Neural progenitor cell (in vitro differentiated cells): Measurements from ENCODE around the gene SOCS3. TPM values are rescaled to one million over a fixed set of nuclear protein-coding genes. Genes with fewer than 3 reads are reported as not detected.
"Not testable (repeated sequence)": the region's sequence is repeated elsewhere in the genome, so short reads cannot be mapped to it uniquely, and the experiment has no call there.

ENCODE experiments used
- DNase-seq: peaks from one replicate; pipeline ENCODE4 v3.0.0-alpha.2; 2016; ENCODE audit warnings: low spot score
- H2AFZ ChIP-seq: fragments of 200-600 bp; sonication (generic); replicated peaks from 2 replicates; pipeline ENCODE4 v1.6.1; 2016; ENCODE audit warnings: antibody characterized with exemption
- H3F3A ChIP-seq: fragments of 200-600 bp; sonication (generic); 2 replicates; pipeline ENCODE4 v1.6.1; 2016; ENCODE audit warnings: antibody characterized with exemption, low read depth
- H3K27ac ChIP-seq: fragments of 200-600 bp; sonication (generic); 2 replicates; pipeline ENCODE4 v1.5.1; 2016; ENCODE audit warnings: mild to moderate bottlenecking
- H3K27me3 ChIP-seq: fragments of 200-600 bp; sonication (generic); 2 replicates; pipeline ENCODE4 v1.6.1; 2016; ENCODE audit warnings: mild to moderate bottlenecking, moderate library complexity
- H3K36me3 ChIP-seq: fragments of 200-600 bp; sonication (generic); 2 replicates; pipeline ENCODE4 v1.5.1; 2016
- H3K4me1 ChIP-seq: fragments of 200-600 bp; sonication (generic); 2 replicates; pipeline ENCODE4 v1.6.1; 2016; ENCODE audit warnings: mixed run types
- H3K4me2 ChIP-seq: fragments of 200-600 bp; sonication (generic); 2 replicates; pipeline ENCODE4 v1.6.1; 2016
- H3K4me3 ChIP-seq: fragments of 200-600 bp; sonication (generic); 2 replicates; pipeline ENCODE4 v1.5.1; 2016
- H3K79me2 ChIP-seq: fragments of 200-600 bp; sonication (generic); 2 replicates; pipeline ENCODE4 v1.6.1; 2016; ENCODE audit warnings: low read depth
- H3K9ac ChIP-seq: fragments of 200-600 bp; sonication (generic); 2 replicates; pipeline ENCODE4 v1.6.1; 2016
- H3K9me3 ChIP-seq: fragments of 200-600 bp; sonication (generic); 2 replicates; pipeline ENCODE4 v1.5.1; 2016; ENCODE audit warnings: low read depth
- H4K20me1 ChIP-seq: fragments of 200-600 bp; sonication (generic); 2 replicates; pipeline ENCODE4 v1.6.1; 2016; ENCODE audit warnings: low read depth
- H3K27ac Mint-ChIP-seq: 3 replicates; pipeline ENCODE4 v1.8.0; 2021; ENCODE audit warnings: mixed read lengths
- H3K27me3 Mint-ChIP-seq: 2 replicates; pipeline ENCODE4 v1.8.0; 2022; ENCODE audit warnings: low read depth, mild to moderate bottlenecking, inconsistent platforms, moderate library complexity, mixed read lengths; ENCODE audit not compliant: insufficient read depth
- H3K36me3 Mint-ChIP-seq: 3 replicates; pipeline ENCODE4 v1.8.0; 2021; ENCODE audit warnings: mixed read lengths
- H3K4me1 Mint-ChIP-seq: 3 replicates; pipeline ENCODE4 v1.8.0; 2021; ENCODE audit warnings: mixed read lengths
- H3K4me3 Mint-ChIP-seq: 3 replicates; pipeline ENCODE4 v1.8.0; 2021; ENCODE audit warnings: mild to moderate bottlenecking, moderate library complexity, mixed read lengths
- H3K9me3 Mint-ChIP-seq: 3 replicates; pipeline ENCODE4 v1.8.0; 2020; ENCODE audit warnings: mixed read lengths
- CTCF ChIP-seq: fragments of 200-600 bp; sonication (generic); IDR thresholded peaks from 2 replicates; pipeline ENCODE4 v1.5.1; 2017; ENCODE audit warnings: antibody characterized with exemption, mild to moderate bottlenecking
- EZH2 ChIP-seq: fragments of 200-600 bp; sonication (generic); IDR thresholded peaks from 2 replicates; pipeline ENCODE4 v1.6.1; 2017; ENCODE audit warnings: antibody characterized with exemption, mild to moderate bottlenecking, moderate library complexity
- EZH2phosphoT487 ChIP-seq: fragments of 200-600 bp; sonication (generic); IDR thresholded peaks from 2 replicates; pipeline ENCODE4 v1.6.1; 2017; ENCODE audit warnings: antibody characterized with exemption
- total RNA-seq: library from RNA; depleted of rRNA; stranded (reverse); fragments of >200 nt; gene quantifications from 2 replicates; pipeline ENCODE4 v1.2.3, GENCODE V29; 2015; ENCODE audit warnings: low replicate concordance

Gene SOCS3
- total RNA-seq, 1 donor from 2014 or later, result 7.5 TPM

GRCh38 chr17:78315355-78316114 lies 44.3 kb downstream of the SOCS3 start:
- TF ChIP-seq CTCF (no peak), EZH2 (no peak), EZH2phosphoT487 (no peak)
- no peak for DNase-seq
- no peak overlapping the region for H3K27ac ChIP-seq
- H3K36me3 Mint-ChIP-seq, result no peaks in the 10 kb centered on the region
- H3K4me3 ChIP-seq, result no peak overlapping the region
- H3K4me2 ChIP-seq, result peak overlapping the region; percentile 33
- H3K27me3 ChIP-seq, result peaks cover 56% of the 10 kb centered on the region
- peak overlapping the region; percentile 55 for H3K4me3 Mint-ChIP-seq
- no peak overlapping the region for H3K9ac ChIP-seq
- peaks cover 30% of the 10 kb centered on the region for H3K4me1 ChIP-seq
- H3K36me3 ChIP-seq, result no peaks in the 10 kb centered on the region
- H3F3A ChIP-seq, result peaks cover 68% of the 10 kb centered on the region
- no peaks in the 10 kb centered on the region for H4K20me1 ChIP-seq
- no peaks in the 10 kb centered on the region for H3K9me3 ChIP-seq
- no peak overlapping the region for H3K27ac Mint-ChIP-seq
- H2AFZ ChIP-seq, result peak overlapping the region; percentile 91
- H3K79me2 ChIP-seq, result no peaks in the 10 kb centered on the region
- H3K4me1 Mint-ChIP-seq, result peaks cover 42% of the 10 kb centered on the region
- H3K9me3 Mint-ChIP-seq, result no peaks in the 10 kb centered on the region
- H3K27me3 Mint-ChIP-seq, result peaks cover 39% of the 10 kb centered on the region

- Mint-ChIP-seq H3K27ac (no peak overlapping the region), H3K36me3 (no peaks in the 10 kb centered on the region), H3K4me3 (peak overlapping the region; percentile 68), H3K9me3 (no peaks in the 10 kb centered on the region), H3K27me3 (peaks cover 39% of the 10 kb centered on the region), H3K4me1 (peaks cover 42% of the 10 kb centered on the region)
- Histone ChIP-seq H3K9me3 (no peaks in the 10 kb centered on the region), H3K4me1 (peaks cover 30% of the 10 kb centered on the region), H3K79me2 (no peaks in the 10 kb centered on the region), H3K4me3 (peak overlapping the region; percentile 61), H3K9ac (no peak overlapping the region), H3F3A (peaks cover 69% of the 10 kb centered on the region), H4K20me1 (no peaks in the 10 kb centered on the region), H3K36me3 (no peaks in the 10 kb centered on the region), H3K27me3 (peaks cover 56% of the 10 kb centered on the region), H2AFZ (no peak overlapping the region), H3K27ac (no peak overlapping the region), H3K4me2 (peak overlapping the region; percentile 87)
- TF ChIP-seq CTCF (peak; percentile 9), EZH2phosphoT487 (no peak), EZH2 (no peak)
- DNase-seq, result no peak
These were observed 45.1 kb downstream of the SOCS3 start for GRCh38 chr17:78314683-78315354.

DNA sequence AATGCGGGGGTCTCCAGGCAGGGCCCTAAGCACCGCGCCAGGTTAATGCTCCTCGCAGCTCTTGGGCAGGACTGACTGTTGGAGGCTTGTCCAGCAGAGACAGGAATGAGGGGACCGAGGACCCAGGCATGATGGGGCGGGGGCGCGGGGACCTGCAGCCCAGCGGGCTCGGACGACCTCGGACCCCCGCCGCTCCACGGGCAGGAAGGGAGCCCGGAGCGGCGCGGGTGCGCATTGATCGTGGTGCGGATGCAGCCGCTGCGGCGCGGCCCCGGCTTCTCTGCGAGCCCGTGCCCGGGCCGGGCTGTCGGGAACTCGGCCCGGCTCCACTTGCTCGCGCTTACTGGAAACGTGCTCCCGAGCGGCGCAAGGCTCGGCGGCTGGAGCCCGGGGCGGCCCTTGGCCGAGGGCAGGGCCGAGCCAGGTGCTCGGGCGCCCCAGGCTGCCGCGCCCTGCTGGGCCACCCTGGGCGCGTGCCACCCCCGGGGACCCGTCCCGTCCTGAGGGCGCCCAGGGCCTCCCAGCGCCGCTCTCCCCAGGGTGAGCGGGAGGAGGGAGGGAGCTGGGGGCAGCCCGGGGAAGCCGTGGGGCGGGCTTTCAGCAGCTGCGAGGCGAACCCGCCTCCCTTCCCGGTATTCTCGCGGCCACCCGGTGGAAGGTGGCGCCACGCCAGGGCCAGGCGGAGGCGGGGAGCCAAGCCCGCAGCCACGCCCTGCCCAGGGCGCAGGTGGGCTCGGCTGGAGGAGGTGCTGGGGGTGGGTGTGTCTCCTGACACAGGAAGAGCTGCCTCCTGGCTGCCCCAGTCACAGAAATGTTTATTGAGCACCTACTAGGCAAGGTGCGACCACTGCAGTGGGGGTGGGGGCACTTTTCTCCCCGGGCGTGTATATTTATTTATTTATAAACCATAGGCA lies 45.9 kb downstream of the SOCS3 start:
- Histone ChIP-seq H3K4me1 (peaks cover 25% of the 10 kb centered on the region), H3K27me3 (peaks cover 56% of the 10 kb centered on the region), H3K9me3 (no peaks in the 10 kb centered on the region), H3K9ac (no peak overlapping the region), H3F3A (peaks cover 76% of the 10 kb centered on the region), H3K36me3 (no peaks in the 10 kb centered on the region), H4K20me1 (no peaks in the 10 kb centered on the region), H2AFZ (peak overlapping the region; percentile 33), H3K4me2 (peak overlapping the region; percentile 87), H3K4me3 (peak overlapping the region; percentile 61), H3K27ac (no peak overlapping the region), H3K79me2 (no peaks in the 10 kb centered on the region)
- DNase-seq, result peak; percentile 75
- no peak for TF ChIP-seq CTCF
- TF ChIP-seq EZH2, result peak; percentile 66
- peaks cover 39% of the 10 kb centered on the region for H3K27me3 Mint-ChIP-seq
- H3K4me1 Mint-ChIP-seq, result peaks cover 41% of the 10 kb centered on the region
- H3K36me3 Mint-ChIP-seq, result no peaks in the 10 kb centered on the region
- H3K27ac Mint-ChIP-seq, result no peak overlapping the region
- H3K4me3 Mint-ChIP-seq, result peak overlapping the region; percentile 78
- no peaks in the 10 kb centered on the region for H3K9me3 Mint-ChIP-seq

DNA sequence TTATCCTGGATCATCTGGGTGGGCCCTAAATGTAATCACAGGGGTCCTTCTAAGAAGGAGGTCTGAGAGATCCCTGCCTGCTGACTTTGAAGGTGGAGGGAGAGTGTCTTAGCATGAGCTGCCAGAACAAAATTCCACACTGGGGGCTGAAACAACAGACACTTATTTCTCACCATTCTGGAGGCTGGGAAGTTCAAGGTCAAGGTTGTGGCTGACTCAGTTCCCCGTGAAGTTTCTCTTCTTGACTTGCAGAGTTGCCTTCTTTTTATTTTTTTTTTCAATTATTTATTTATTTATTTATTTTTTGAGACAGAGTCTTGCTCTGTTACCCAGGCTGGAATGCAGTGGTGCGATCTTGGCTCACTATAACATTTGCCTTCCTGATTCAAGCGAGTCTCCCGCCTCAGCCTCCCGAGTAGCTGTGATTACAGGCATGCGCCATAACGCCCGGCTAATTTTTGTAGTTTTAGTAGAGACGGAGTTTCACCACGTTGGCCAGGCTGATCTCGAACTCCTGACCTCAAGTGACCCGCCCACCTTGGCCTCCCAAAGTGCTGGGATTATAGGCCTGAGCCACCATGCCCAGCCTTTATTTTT lies 50.1 kb downstream of the SOCS3 start:
- Histone ChIP-seq H3K27me3 (peaks cover 33% of the 10 kb centered on the region), H3F3A (peaks cover 39% of the 10 kb centered on the region)
- H3K9me3 Mint-ChIP-seq, H3K79me2 ChIP-seq, H3K4me3 Mint-ChIP-seq, H3K9me3 ChIP-seq, H4K20me1 ChIP-seq, H3K36me3 ChIP-seq, H3K36me3 Mint-ChIP-seq, H3K4me3 ChIP-seq, H3K9ac ChIP-seq, H3K4me2 ChIP-seq, H3K27ac Mint-ChIP-seq, DNase-seq, H3K4me1 ChIP-seq, H3K27ac ChIP-seq, H2AFZ ChIP-seq: not testable (repeated sequence)
- Mint-ChIP-seq H3K4me1 (peaks cover 17% of the 10 kb centered on the region), H3K27me3 (peaks cover 26% of the 10 kb centered on the region)
